H1 (cell line): Measurements from ENCODE around the gene MPND. TPM values are rescaled to one million over a fixed set of nuclear protein-coding genes. Genes with fewer than 3 reads are reported as not detected.

Source experiments
- ASH2L ChIP-seq: fragments of 200-600, 300-600 bp; sonication (generic); IDR thresholded peaks from one replicate; pipeline ENCODE4 v1.7.1; 2017; ENCODE audit warnings: low read length
- BACH1 ChIP-seq: IDR thresholded peaks from 2 replicates; pipeline ENCODE4 v1.6.1; 2012; ENCODE audit warnings: low read length, improper control_type of control experiment
- CHD1 ChIP-seq: IDR thresholded peaks from 2 replicates; pipeline ENCODE4 v1.6.1; 2012; ENCODE audit warnings: low read depth, low read length, improper control_type of control experiment
- CHD2 ChIP-seq: IDR thresholded peaks from 2 replicates; pipeline ENCODE4 v1.6.1; 2012; ENCODE audit warnings: low read length, improper control_type of control experiment
- CTCF ChIP-seq, 3 experiments: IDR thresholded peaks; 1 replicate in 2 of 3; 2 replicates in 1 of 3; pipeline versions ENCODE4 v1.5.1 to v1.6.1; 2011; ENCODE audit warnings: low read length in 3 of 3, mild to moderate bottlenecking in 3 of 3, inconsistent platforms in 2 of 3, low read depth in 1 of 3, moderate library complexity in 1 of 3; ENCODE audit not compliant: insufficient read depth in 1 of 3; ENCODE audit errors: control extremely low read depth in 1 of 3
- EZH2 ChIP-seq: fragments of 200-600 bp; sonication (generic); IDR thresholded peaks from 2 replicates; pipeline ENCODE4 v1.7.1; 2012; ENCODE audit warnings: low read depth, mild to moderate bottlenecking, moderate library complexity, low read length, inconsistent platforms; ENCODE audit not compliant: severe bottlenecking
- HDAC6 ChIP-seq: IDR thresholded peaks from one replicate; pipeline ENCODE4 v1.7.1; 2012; ENCODE audit warnings: low read depth, mild to moderate bottlenecking, inconsistent platforms, low read length, moderate library complexity
- KDM1A ChIP-seq: fragments of 200-600, 300-600 bp; sonication (generic); IDR thresholded peaks from 2 replicates; pipeline ENCODE4 v1.7.1; 2016; ENCODE audit warnings: mild to moderate bottlenecking, low read length, borderline replicate concordance
- MAFK ChIP-seq: IDR thresholded peaks from 2 replicates; pipeline ENCODE4 v1.6.1; 2012; ENCODE audit warnings: low read depth, mild to moderate bottlenecking, improper control_type of control experiment, low read length
- NRF1 ChIP-seq: IDR thresholded peaks from 2 replicates; pipeline ENCODE4 v1.6.1; 2011; ENCODE audit warnings: mild to moderate bottlenecking, low read depth, low read length, improper control_type of control experiment
- POU5F1 ChIP-seq: IDR thresholded peaks from 2 replicates; pipeline ENCODE4 v1.6.1; 2011; ENCODE audit warnings: low read depth, mild to moderate bottlenecking, low read length, moderate library complexity
- RAD21 ChIP-seq, 2 experiments: IDR thresholded peaks in 1 of 2; conservative IDR thresholded peaks in 1 of 2; 2 replicates each; pipeline ENCODE4 v1.6.1; 2011; ENCODE audit warnings: low read depth in 2 of 2, low read length in 2 of 2, improper control_type of control experiment in 1 of 2, inconsistent platforms in 1 of 2, mild to moderate bottlenecking in 1 of 2, moderate library complexity in 1 of 2
- RFX5 ChIP-seq: IDR thresholded peaks from 2 replicates; pipeline ENCODE4 v1.6.1; 2011; ENCODE audit warnings: low read depth, low read length, improper control_type of control experiment, borderline replicate concordance
- SP2 ChIP-seq: IDR thresholded peaks from 2 replicates; pipeline ENCODE4 v1.6.1; 2012; ENCODE audit warnings: mild to moderate bottlenecking, low read length, inconsistent platforms
- polyA plus RNA-seq, 7 experiments: library from polyadenylated mRNA; depleted of rRNA in 3 of 7; stranded (reverse) in 5 of 7; unstranded in 2 of 7; fragments of >200 nt in 5 of 7; fragments of 200-250 nt in 2 of 7; gene quantifications; 1 replicate in 5 of 7; 2 replicates in 1 of 7; 4 replicates in 1 of 7; pipeline versions ENCODE4 v1.2.1 to v1.2.3, GENCODE V29; 2011 to 2013; ENCODE audit warnings: missing spikeins in 2 of 7, mixed read lengths in 2 of 7
- total RNA-seq: library from RNA; stranded (reverse); fragmentation: NEBNext Ultra II Directional; extraction: Animal tissue kit (Norgen Biotek cat#: 25700); gene quantifications from 2 replicates; pipeline ENCODE4 v1.2.1, GENCODE V29; 2021
- TF ChIP-seq, protein P1 (sequence below): IDR thresholded peaks from 2 replicates; pipeline ENCODE4 v1.6.1; 2011; ENCODE audit warnings: low read depth, mild to moderate bottlenecking, low read length; ENCODE audit not compliant: insufficient read depth

The MPND gene
- total and polyA plus RNA-seq, 2 of the 8 experiments (the other 6 are each of a cell fraction or from before 2014, with no cell fraction given): 22.9 to 27.7 TPM

GRCh38 chr19:4342615-4343369 is 570 bp upstream of the MPND start (continued):
- TF ChIP-seq POU5F1 (no peak), CTCF (IDR thresholded peaks at IDR 0.05; ENCODE audit: control extremely low read depth in 1 of 3, insufficient read depth in 1 of 3, low read depth in 1 of 3, low read length in 3 of 3) (peak; percentile 23 to 50 (median 35); a peak in 3 of 4 replicates), NRF1 (peak; percentile 26; the same call in 1 of the 2 replicates), BACH1 (peak; percentile 73), EZH2 (peak; percentile 69), SP2 (peak; percentile 60), RAD21 (IDR thresholded peaks at IDR 0.05 in 1 of 2, conservative IDR thresholded peaks at IDR 0.05 in 1 of 2; ENCODE audit: low read depth in 2 of 2, low read length in 2 of 2) (peak; percentile 17 to 23; a peak in 2 of 4 replicates), KDM1A (0 out of 2 replicates have a peak, but pooled peaks have one; percentile 52), CHD2 (peak; percentile 96), ASH2L (peak; percentile 78), MAFK (peak; percentile 56; the same call in 1 of the 2 replicates), RFX5 (no peak), HDAC6 (no peak), CHD1 (0 out of 2 replicates have a peak, but pooled peaks have one; percentile 43)
- TF ChIP-seq, protein P1, sequence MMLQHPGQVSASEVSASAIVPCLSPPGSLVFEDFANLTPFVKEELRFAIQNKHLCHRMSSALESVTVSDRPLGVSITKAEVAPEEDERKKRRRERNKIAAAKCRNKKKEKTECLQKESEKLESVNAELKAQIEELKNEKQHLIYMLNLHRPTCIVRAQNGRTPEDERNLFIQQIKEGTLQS: peak; percentile 88
